Measurements from ENCODE around the gene CCNG2.

Gene CCNG2

DNA sequence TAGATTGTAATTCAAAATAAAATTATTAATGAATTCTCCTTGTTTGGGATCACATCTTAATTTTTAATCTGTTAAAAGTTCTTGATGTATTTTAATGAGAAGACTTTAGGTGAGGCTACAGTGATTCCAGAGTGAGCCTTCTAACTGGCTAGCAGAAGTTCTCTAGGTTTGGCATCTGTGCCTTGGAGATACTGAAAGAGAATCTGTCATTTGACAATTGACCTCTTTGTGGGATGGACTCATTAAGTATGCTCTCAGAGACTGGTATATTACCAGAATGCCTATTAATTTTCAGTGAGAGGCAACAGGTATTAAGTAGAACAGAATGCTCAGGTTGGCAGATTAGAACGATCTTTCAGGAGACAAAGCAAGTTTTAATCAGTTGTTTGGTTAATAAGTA is 10.2 kb downstream of the CCNG2 start:
- TF ChIP-seq Cebpa-rat (IDR thresholded peaks at IDR 0.05) = no peak
- Histone ChIP-seq H3K4me3 (no peak overlapping the region), H3K4me1 (peaks cover 0 to 27% (median 8%) of the 10 kb centered on the region in 10 experiments; a peak in 11 of 20 replicates)

GRCh38 chr4:77167866-77168265 is 10.9 kb downstream of the CCNG2 start:
- peaks cover 0 to 22% (median 5%) of the 10 kb centered on the region in 10 experiments; a peak in 10 of 20 replicates for H3K4me1 ChIP-seq
- H3K36me3 ChIP-seq = peaks cover 75 to 86% (median 83%) of the 10 kb centered on the region in 11 experiments
- no peak overlapping the region for H3K4me2 ChIP-seq
- no peak for TF ChIP-seq Cebpa-rat (IDR thresholded peaks at IDR 0.05)
- no peaks in the 10 kb centered on the region for H3K27me3 ChIP-seq
- no peak overlapping the region for H3K27ac ChIP-seq
- H3K9me3 ChIP-seq (replicated peaks in 1 of 11) = no peaks in the 10 kb centered on the region
- H3K9ac ChIP-seq = 0 out of 22 replicates have a peak overlapping the region, but pooled peaks of 1 of the 11 experiments have one; percentile 5
- H3K4me3 ChIP-seq = no peak overlapping the region
- H4K20me1 ChIP-seq = peaks cover 0 to 69% (median 42%) of the 10 kb centered on the region in 11 experiments; a peak in 17 of 22 replicates

More for the DNA sequence above, 10.2 kb downstream of the CCNG2 start:
- Histone ChIP-seq H3K4me2 (no peak overlapping the region), H3K27me3 (no peaks in the 10 kb centered on the region), H3K9ac (no peak overlapping the region), H3K36me3 (peaks cover 82 to 93% (median 90%) of the 10 kb centered on the region in 11 experiments), H3K9me3 (replicated peaks in 1 of 11) (no peaks in the 10 kb centered on the region), H4K20me1 (peaks cover 0 to 76% (median 48%) of the 10 kb centered on the region in 11 experiments; a peak in 18 of 22 replicates), H3K27ac (no peak overlapping the region)

DNA sequence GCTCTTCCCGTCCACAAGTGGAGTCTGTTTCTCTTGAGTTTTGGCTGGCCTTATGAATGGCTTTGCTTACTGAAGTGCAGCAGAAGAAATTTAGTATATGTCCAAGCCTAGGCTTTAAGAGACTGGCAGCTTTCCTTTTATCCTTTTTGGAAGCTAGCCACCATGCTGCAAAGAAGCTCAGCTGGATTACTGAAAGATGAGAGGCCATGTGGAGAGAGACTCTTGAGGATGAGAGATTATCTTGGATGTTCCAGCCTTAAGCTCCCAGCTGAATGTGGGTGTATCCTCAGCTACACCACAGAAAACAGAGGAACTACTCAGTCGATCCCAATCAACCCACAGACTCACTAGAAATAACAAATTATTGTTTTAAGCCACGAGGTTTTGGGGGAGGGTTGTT is 12.5 kb downstream of the CCNG2 start:
- Histone ChIP-seq H3K27me3 (no peaks in the 10 kb centered on the region), H3K4me3 (no peak overlapping the region), H3K9ac (no peak overlapping the region), H3K27ac (no peak overlapping the region), H4K20me1 (peaks cover 0 to 52% (median 28%) of the 10 kb centered on the region in 11 experiments; a peak in 14 of 22 replicates), H3K4me2 (no peak overlapping the region), H3K4me1 (peaks cover 0 to 21% (median 2%) of the 10 kb centered on the region in 10 experiments; a peak in 6 of 20 replicates), H3K36me3 (peaks cover 59 to 70% (median 67%) of the 10 kb centered on the region in 11 experiments), H3K9me3 (replicated peaks in 1 of 11) (no peaks in the 10 kb centered on the region)
- TF ChIP-seq Cebpa-rat (IDR thresholded peaks at IDR 0.05) = no peak

GRCh38 chr4:77170926-77171325 is 13.9 kb downstream of the CCNG2 start:
- peaks cover 0 to 38% (median 15%) of the 10 kb centered on the region in 11 experiments; a peak in 14 of 22 replicates for H4K20me1 ChIP-seq
- no peaks in the 10 kb centered on the region for H3K9me3 ChIP-seq (replicated peaks in 1 of 11)
- H3K36me3 ChIP-seq = peaks cover 44 to 55% (median 52%) of the 10 kb centered on the region in 11 experiments
- H3K4me2 ChIP-seq = no peak overlapping the region
- H3K4me1 ChIP-seq = peaks cover 0 to 21% (median 5%) of the 10 kb centered on the region in 10 experiments; a peak in 7 of 20 replicates
- H3K27me3 ChIP-seq = no peaks in the 10 kb centered on the region
- TF ChIP-seq Cebpa-rat (IDR thresholded peaks at IDR 0.05) = no peak
- H3K9ac ChIP-seq = no peak overlapping the region
- no peak overlapping the region for H3K27ac ChIP-seq
- H3K4me3 ChIP-seq = no peak overlapping the region

GRCh38 chr4:77172336-77172735 is 15.3 kb downstream of the CCNG2 start:
- Histone ChIP-seq H3K9ac (no peak overlapping the region), H3K4me2 (no peak overlapping the region), H3K4me1 (peaks cover 0 to 7% (median 5%) of the 10 kb centered on the region in 10 experiments; a peak in 7 of 20 replicates), H3K27me3 (no peaks in the 10 kb centered on the region), H4K20me1 (peaks cover 0 to 24% (median 8%) of the 10 kb centered on the region in 11 experiments; a peak in 13 of 22 replicates), H3K36me3 (peaks cover 33 to 41% (median 39%) of the 10 kb centered on the region in 11 experiments), H3K27ac (no peak overlapping the region), H3K4me3 (no peak overlapping the region), H3K9me3 (replicated peaks in 1 of 11) (no peaks in the 10 kb centered on the region)
- no peak for TF ChIP-seq Cebpa-rat (IDR thresholded peaks at IDR 0.05)

GRCh38 chr4:77174426-77174825 is 17.4 kb downstream of the CCNG2 start:
- Histone ChIP-seq H3K4me1 (peaks cover 0 to 6% (median 0%) of the 10 kb centered on the region in 10 experiments; a peak in 2 of 20 replicates), H3K9me3 (replicated peaks in 1 of 11) (no peaks in the 10 kb centered on the region), H3K4me2 (no peak overlapping the region), H4K20me1 (peaks cover 0 to 3% (median 0%) of the 10 kb centered on the region in 11 experiments; a peak in 4 of 22 replicates), H3K27me3 (no peaks in the 10 kb centered on the region), H3K9ac (no peak overlapping the region), H3K4me3 (no peak overlapping the region), H3K36me3 (peaks cover 12 to 20% (median 18%) of the 10 kb centered on the region in 11 experiments), H3K27ac (no peak overlapping the region)
- no peak for TF ChIP-seq Cebpa-rat (IDR thresholded peaks at IDR 0.05)

DNA sequence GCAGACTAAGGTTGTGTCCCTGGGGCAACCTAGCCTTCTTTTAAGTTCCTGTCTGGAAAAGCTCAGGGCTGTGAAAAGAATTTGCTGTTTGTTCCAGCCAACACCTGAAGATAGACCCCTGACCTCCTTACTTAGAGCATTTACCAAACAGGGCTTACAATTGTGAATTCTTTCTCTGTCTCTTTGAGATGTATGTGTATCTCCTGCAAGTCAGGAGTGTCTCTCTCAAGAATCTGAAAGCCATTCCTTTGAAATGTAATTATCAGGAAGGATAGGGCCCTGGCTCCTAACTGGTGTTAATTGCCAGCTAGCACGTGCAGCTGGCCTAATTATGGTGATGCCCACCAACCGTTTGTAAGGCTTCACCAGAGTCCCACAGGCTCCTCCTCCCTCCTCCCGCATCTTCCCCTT is 18.2 kb downstream of the CCNG2 start:
- no peaks in the 10 kb centered on the region for H3K9me3 ChIP-seq (replicated peaks in 1 of 11)
- peaks cover 4 to 12% (median 10%) of the 10 kb centered on the region in 11 experiments; a peak in 19 of 22 replicates for H3K36me3 ChIP-seq
- no peaks in the 10 kb centered on the region for H4K20me1 ChIP-seq
- no peak for TF ChIP-seq Cebpa-rat (IDR thresholded peaks at IDR 0.05)
- H3K4me1 ChIP-seq = peaks cover 0 to 6% (median 0%) of the 10 kb centered on the region in 10 experiments; a peak in 2 of 20 replicates
- H3K4me3 ChIP-seq = no peak overlapping the region
- no peak overlapping the region for H3K4me2 ChIP-seq
- no peak overlapping the region for H3K9ac ChIP-seq
- H3K27ac ChIP-seq = no peak overlapping the region
- H3K27me3 ChIP-seq = no peaks in the 10 kb centered on the region

- Histone ChIP-seq H3K9me3 (replicated peaks in 1 of 11) (no peaks in the 10 kb centered on the region), H3K27ac (no peak overlapping the region), H3K4me2 (no peak overlapping the region), H4K20me1 (no peaks in the 10 kb centered on the region), H3K27me3 (no peaks in the 10 kb centered on the region), H3K36me3 (no peaks in the 10 kb centered on the region; a peak in 1 of 22 replicates), H3K4me1 (peaks cover 0 to 6% (median 0%) of the 10 kb centered on the region in 10 experiments; a peak in 2 of 20 replicates), H3K4me3 (no peak overlapping the region), H3K9ac (no peak overlapping the region)
- TF ChIP-seq Cebpa-rat (IDR thresholded peaks at IDR 0.05) = no peak
These were observed 19.6 kb downstream of the CCNG2 start for GRCh38 chr4:77176640-77177039.

- no peak overlapping the region for H3K4me3 ChIP-seq
These were observed 20.2 kb downstream of the CCNG2 start for GRCh38 chr4:77177199-77177598.

DNA sequence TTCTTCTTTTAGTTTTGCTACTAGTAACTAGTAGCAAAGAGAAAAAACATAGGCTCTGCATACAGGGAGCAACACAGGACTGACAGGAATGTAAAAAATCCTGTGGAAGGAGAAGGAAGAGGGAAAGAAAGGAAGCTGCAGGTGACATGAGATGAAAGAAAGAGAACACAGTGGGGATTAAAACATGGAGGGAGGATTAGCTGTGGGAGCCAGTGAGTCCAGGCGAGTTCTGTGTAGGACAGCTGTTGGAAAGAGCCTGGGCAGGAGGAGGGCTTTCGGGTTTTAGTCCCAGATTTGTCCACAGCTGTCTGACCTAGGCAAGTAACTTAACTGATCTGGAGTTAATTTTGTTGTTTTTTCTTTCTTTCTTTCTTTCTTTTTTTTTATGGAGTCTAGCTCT is 21.6 kb downstream of the CCNG2 start:
- H3K9ac ChIP-seq = no peak overlapping the region
- no peaks in the 10 kb centered on the region for H4K20me1 ChIP-seq
- no peak overlapping the region for H3K4me3 ChIP-seq
- H3K36me3 ChIP-seq = no peaks in the 10 kb centered on the region
- TF ChIP-seq Cebpa-rat (IDR thresholded peaks at IDR 0.05) = no peak
- H3K4me2 ChIP-seq = no peak overlapping the region
- H3K4me1 ChIP-seq = peaks cover 0 to 6% (median 0%) of the 10 kb centered on the region in 10 experiments; a peak in 2 of 20 replicates
- H3K9me3 ChIP-seq (replicated peaks in 1 of 11) = no peaks in the 10 kb centered on the region
- H3K27ac ChIP-seq = no peak overlapping the region
- no peaks in the 10 kb centered on the region for H3K27me3 ChIP-seq

More at GRCh38 chr4:77177199-77177598, 20.2 kb downstream of the CCNG2 start:
- no peak for TF ChIP-seq Cebpa-rat (IDR thresholded peaks at IDR 0.05)
- H3K4me2 ChIP-seq = no peak overlapping the region
- H3K9me3 ChIP-seq (replicated peaks in 1 of 11) = no peaks in the 10 kb centered on the region
- H3K36me3 ChIP-seq = no peaks in the 10 kb centered on the region; a peak in 1 of 22 replicates
- H3K4me1 ChIP-seq = peaks cover 0 to 6% (median 0%) of the 10 kb centered on the region in 10 experiments; a peak in 2 of 20 replicates
- no peaks in the 10 kb centered on the region for H4K20me1 ChIP-seq
- no peaks in the 10 kb centered on the region for H3K27me3 ChIP-seq
- no peak overlapping the region for H3K9ac ChIP-seq
- no peak overlapping the region for H3K27ac ChIP-seq

Measured in BLaER1 treated with 17β-estradiol and CSF1 and Interleukin-3, amounts not matched to agents 10 nM and 100 nM (cell line).